Measurements from ENCODE around the gene PSENEN.

Gene PSENEN

DNA sequence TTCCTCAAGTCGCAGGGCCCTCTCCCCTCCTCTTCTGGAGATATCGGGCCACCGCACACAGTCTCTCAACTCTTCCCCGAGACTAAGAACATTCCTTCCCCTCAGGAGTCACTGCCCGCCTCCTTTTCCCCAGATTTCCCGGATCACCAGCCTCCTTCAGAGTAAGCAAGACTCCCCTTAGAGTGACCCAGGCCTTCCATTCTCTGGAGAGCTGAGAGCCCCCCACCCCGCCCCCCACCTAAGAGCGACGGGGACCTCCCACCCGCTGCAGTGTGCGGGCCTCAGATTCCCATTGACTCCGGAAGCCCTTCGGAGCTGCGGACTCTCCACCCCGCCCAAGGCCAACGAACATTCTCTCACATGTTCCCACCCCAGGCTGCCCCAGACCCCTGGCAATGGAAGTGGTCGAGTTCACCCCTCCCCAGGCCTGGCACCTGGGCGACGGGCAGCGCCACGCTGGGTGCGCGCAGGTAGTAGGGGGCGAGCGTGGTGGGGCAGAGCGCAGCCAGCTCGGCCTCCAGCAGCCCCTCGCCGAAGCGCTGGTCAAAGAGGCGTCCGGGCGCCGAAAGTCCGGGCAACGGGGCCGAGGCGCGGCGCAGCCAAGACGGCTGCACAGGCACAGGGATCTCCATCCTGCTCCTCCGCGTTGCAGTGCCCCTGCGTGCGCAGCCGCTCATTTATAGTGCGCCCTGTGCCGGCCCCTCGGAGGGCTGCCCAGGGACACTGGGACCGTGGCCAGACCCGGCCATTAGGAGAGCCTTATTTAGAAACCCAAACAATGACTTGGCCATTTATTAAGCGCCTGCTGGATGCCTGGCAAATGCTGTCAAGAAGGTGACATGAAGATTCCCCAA, 11.2 kb downstream of the PSENEN start, which contains the start of gene HSPB6:
Gene HSPB6, minus strand, starts transcription at position 653 of the 854 bp plus-strand sequence. Its CDS starts 21 bp downstream, at position 632.
- Histone ChIP-seq H3K9me3 (ENCODE audit: insufficient read depth, low read depth, low read length) (no peaks in the 10 kb centered on the region), H3K4me3 (ENCODE audit: low read length, poor library complexity, severe bottlenecking) (peak within 1 kb of the TSS; percentile 89), H3K27me3 (ENCODE audit: insufficient read depth, low read length, poor library complexity, severe bottlenecking) (no peaks in the 10 kb centered on the region), H3K36me3 (ENCODE audit: insufficient read depth, low read length) (no peaks in the 10 kb centered on the region; the same call in 1 of the 2 replicates), H3K79me2 (ENCODE audit: insufficient read depth, low read length) (peaks cover 13% of the 10 kb centered on the region; the same call in 1 of the 2 replicates), H3F3A (ENCODE audit: low read depth) (no peaks in the 10 kb centered on the region), H3K4me1 (ENCODE audit: insufficient read depth, low read length, poor library complexity, severe bottlenecking) (peaks cover 13% of the 10 kb centered on the region), H3K9me2 (replicated peaks; ENCODE audit: low read depth, low read length) (no peaks in the 10 kb centered on the region), H3K4me2 (ENCODE audit: low read depth, low read length, poor library complexity, severe bottlenecking) (peak within 1 kb of the TSS; percentile 83), H2AFZ (ENCODE audit: low read length) (no peak within 1 kb of the TSS; the same call in 1 of the 2 replicates), H3K9ac (ENCODE audit: low read depth, low read length, poor library complexity, severe bottlenecking) (peak within 1 kb of the TSS; percentile 85), H4K20me1 (ENCODE audit: insufficient read depth, low read length, poor library complexity, severe bottlenecking) (no peaks in the 10 kb centered on the region)
- TF ChIP-seq EZH2phosphoT487 (IDR thresholded peaks at IDR 0.05; ENCODE audit: borderline replicate concordance) = no peak
- TF ChIP-seq, protein P1, sequence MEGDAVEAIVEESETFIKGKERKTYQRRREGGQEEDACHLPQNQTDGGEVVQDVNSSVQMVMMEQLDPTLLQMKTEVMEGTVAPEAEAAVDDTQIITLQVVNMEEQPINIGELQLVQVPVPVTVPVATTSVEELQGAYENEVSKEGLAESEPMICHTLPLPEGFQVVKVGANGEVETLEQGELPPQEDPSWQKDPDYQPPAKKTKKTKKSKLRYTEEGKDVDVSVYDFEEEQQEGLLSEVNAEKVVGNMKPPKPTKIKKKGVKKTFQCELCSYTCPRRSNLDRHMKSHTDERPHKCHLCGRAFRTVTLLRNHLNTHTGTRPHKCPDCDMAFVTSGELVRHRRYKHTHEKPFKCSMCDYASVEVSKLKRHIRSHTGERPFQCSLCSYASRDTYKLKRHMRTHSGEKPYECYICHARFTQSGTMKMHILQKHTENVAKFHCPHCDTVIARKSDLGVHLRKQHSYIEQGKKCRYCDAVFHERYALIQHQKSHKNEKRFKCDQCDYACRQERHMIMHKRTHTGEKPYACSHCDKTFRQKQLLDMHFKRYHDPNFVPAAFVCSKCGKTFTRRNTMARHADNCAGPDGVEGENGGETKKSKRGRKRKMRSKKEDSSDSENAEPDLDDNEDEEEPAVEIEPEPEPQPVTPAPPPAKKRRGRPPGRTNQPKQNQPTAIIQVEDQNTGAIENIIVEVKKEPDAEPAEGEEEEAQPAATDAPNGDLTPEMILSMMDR (conservative IDR thresholded peaks at IDR 0.05; ENCODE audit: low read length) = no peak

DNA sequence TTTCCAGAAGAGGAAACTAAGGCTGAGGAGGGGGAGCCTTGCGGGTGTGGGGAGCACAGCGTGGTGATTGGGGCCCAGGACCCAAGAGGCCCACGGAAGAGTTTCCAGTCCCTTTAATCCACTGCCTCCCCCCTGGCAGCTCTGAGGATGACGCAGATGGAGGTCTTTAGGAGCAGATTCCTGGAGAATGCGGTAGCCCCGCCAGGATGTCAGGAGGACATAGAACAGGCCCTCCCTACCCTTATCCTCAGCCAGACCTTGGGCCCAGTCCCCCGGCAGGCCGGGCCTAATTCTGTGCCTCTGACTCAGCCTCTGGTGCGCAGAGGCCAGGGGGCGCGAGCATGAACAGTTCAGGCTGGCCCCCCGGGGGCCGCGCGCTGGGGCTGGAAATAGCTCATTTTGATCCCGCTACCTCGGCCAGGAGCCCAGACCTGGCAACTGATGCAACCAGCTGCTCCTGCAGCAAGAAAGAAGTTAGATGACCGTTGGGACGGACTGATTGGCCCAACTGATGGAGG, 11.8 kb downstream of the PSENEN start:
- peak overlapping the region; percentile 83 for H3K4me2 ChIP-seq (ENCODE audit: low read depth, low read length, poor library complexity, severe bottlenecking)
- H3K79me2 ChIP-seq (ENCODE audit: insufficient read depth, low read length) = peaks cover 13% of the 10 kb centered on the region; the same call in 1 of the 2 replicates
- no peaks in the 10 kb centered on the region; the same call in 1 of the 2 replicates for H3K36me3 ChIP-seq (ENCODE audit: insufficient read depth, low read length)

DNA sequence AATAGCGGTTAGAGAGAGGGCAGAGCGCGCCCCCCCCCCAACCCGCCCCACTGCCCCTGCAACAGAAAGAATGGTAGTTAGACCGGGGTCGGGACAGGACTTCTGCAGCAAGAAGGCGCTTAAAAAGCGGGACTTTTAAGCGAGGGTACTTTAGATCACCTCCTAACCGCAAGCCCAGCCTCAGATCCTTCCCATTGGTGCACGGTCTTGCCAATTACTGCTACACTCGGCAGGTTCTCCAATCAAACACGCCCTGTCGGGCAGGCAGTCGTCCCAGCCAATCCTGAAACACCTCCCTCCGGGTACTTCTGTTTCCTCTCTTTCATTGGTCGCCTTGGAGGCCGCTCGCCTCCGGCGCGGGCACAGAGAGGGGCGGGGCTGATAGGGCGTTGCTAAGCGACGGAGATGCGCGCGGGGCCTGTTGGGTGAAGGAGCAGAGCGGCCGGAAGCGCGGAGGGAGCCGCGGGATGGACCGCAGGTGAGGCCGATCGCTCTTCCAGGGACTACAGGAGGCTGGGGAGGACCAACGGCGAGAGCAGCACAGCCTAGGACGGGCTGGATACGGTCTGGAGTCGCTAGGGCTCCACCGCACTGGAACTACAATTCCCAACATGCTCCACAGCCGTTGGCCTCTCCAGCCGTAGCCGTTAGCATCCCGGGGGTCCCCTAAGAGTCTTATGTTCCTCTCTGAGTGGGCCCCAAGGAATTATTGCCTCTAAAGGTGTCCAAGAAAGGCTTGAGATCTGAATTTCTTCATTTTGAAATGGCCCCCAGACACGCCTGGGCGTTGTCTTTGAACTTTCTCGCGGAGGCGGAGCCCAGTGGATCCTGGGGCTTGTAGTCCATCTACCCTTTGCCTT, 12.5 kb downstream of the PSENEN start, which contains the start of gene PROSER3:
Gene PROSER3, plus strand, starts transcription at position 428 of the 860 bp plus-strand sequence. Its CDS starts 40 bp downstream, at position 468.
- no peaks in the 10 kb centered on the region; the same call in 1 of the 2 replicates for H3K36me3 ChIP-seq (ENCODE audit: insufficient read depth, low read length)
- peak within 1 kb of the TSS; percentile 94 for H2AFZ ChIP-seq (ENCODE audit: low read length)
- H3K27me3 ChIP-seq (ENCODE audit: insufficient read depth, low read length, poor library complexity, severe bottlenecking) = no peaks in the 10 kb centered on the region
- no peaks in the 10 kb centered on the region for H3K9me2 ChIP-seq (replicated peaks; ENCODE audit: low read depth, low read length)
- H3K4me2 ChIP-seq (ENCODE audit: low read depth, low read length, poor library complexity, severe bottlenecking) = peak within 1 kb of the TSS; percentile 83
- H4K20me1 ChIP-seq (ENCODE audit: insufficient read depth, low read length, poor library complexity, severe bottlenecking) = no peaks in the 10 kb centered on the region
- peak within 1 kb of the TSS; percentile 89 for H3K9ac ChIP-seq (ENCODE audit: low read depth, low read length, poor library complexity, severe bottlenecking)
- H3F3A ChIP-seq (ENCODE audit: low read depth) = no peaks in the 10 kb centered on the region
- H3K4me3 ChIP-seq (ENCODE audit: low read length, poor library complexity, severe bottlenecking) = peak within 1 kb of the TSS; percentile 89
- H3K4me1 ChIP-seq (ENCODE audit: insufficient read depth, low read length, poor library complexity, severe bottlenecking) = peaks cover 13% of the 10 kb centered on the region
- H3K79me2 ChIP-seq (ENCODE audit: insufficient read depth, low read length) = peaks cover 13% of the 10 kb centered on the region; the same call in 1 of the 2 replicates
- H3K9me3 ChIP-seq (ENCODE audit: insufficient read depth, low read depth, low read length) = no peaks in the 10 kb centered on the region
- TF ChIP-seq, protein P1 (conservative IDR thresholded peaks at IDR 0.05; ENCODE audit: low read length) = no peak
- TF ChIP-seq EZH2phosphoT487 (IDR thresholded peaks at IDR 0.05; ENCODE audit: borderline replicate concordance) = no peak

More for the DNA sequence above, 11.8 kb downstream of the PSENEN start:
- no peak overlapping the region; the same call in 1 of the 2 replicates for H2AFZ ChIP-seq (ENCODE audit: low read length)
- H3K4me3 ChIP-seq (ENCODE audit: low read length, poor library complexity, severe bottlenecking) = peak overlapping the region; percentile 73
- H3K9ac ChIP-seq (ENCODE audit: low read depth, low read length, poor library complexity, severe bottlenecking) = peak overlapping the region; percentile 85
- H3F3A ChIP-seq (ENCODE audit: low read depth) = no peaks in the 10 kb centered on the region
- H3K4me1 ChIP-seq (ENCODE audit: insufficient read depth, low read length, poor library complexity, severe bottlenecking) = peaks cover 13% of the 10 kb centered on the region
- TF ChIP-seq EZH2phosphoT487 (IDR thresholded peaks at IDR 0.05; ENCODE audit: borderline replicate concordance) = no peak
- TF ChIP-seq, protein P1 (conservative IDR thresholded peaks at IDR 0.05; ENCODE audit: low read length) = no peak
- H4K20me1 ChIP-seq (ENCODE audit: insufficient read depth, low read length, poor library complexity, severe bottlenecking) = no peaks in the 10 kb centered on the region
- no peaks in the 10 kb centered on the region for H3K9me3 ChIP-seq (ENCODE audit: insufficient read depth, low read depth, low read length)
- H3K9me2 ChIP-seq (replicated peaks; ENCODE audit: low read depth, low read length) = no peaks in the 10 kb centered on the region
- no peaks in the 10 kb centered on the region for H3K27me3 ChIP-seq (ENCODE audit: insufficient read depth, low read length, poor library complexity, severe bottlenecking)

All from Loucy (cell line).